ENCODE measurements around the gene STK32B. TPM values are rescaled to one million over a fixed set of nuclear protein-coding genes. Genes with fewer than 3 reads are reported as not detected.

The STK32B gene
- total RNA-seq, 2 experiments from 2014 or later = not detected

GRCh38 chr4:5029447-5029846 is 21.8 kb upstream of the STK32B start:
- H3K4me2 ChIP-seq (ENCODE audit: low read length) = no peak overlapping the region
- TF ChIP-seq EZH2phosphoT487 (IDR thresholded peaks at IDR 0.05; ENCODE audit: borderline replicate concordance, low read depth, low read length) (no peak), CTCF (conservative IDR thresholded peaks at IDR 0.05; ENCODE audit: low read length) (no peak)
- H3K9me3 ChIP-seq (ENCODE audit: low read length) = no peaks in the 10 kb centered on the region
- peaks cover 7% of the 10 kb centered on the region for H3K4me1 ChIP-seq (ENCODE audit: insufficient read depth, low read length, poor library complexity, severe bottlenecking)
- no peak for DNase-seq (ENCODE audit: low spot score)
- H3K27ac ChIP-seq (ENCODE audit: low read depth, low read length, poor library complexity, severe bottlenecking) = no peak overlapping the region
- H2AFZ ChIP-seq (ENCODE audit: low read length) = no peak overlapping the region
- POLR2A ChIA-PET = no interaction called here
- BruUV-seq (replicated peaks) = no TSS peak
- CTCF ChIA-PET (ENCODE audit: unreplicated experiment) = no interaction called here
- H4K20me1 ChIP-seq (ENCODE audit: insufficient read depth, low read length) = no peaks in the 10 kb centered on the region
- no peaks in the 10 kb centered on the region for H3K36me3 ChIP-seq (ENCODE audit: insufficient read depth, low read length)
- no peaks in the 10 kb centered on the region for H3K79me2 ChIP-seq (ENCODE audit: insufficient read depth, low read depth, low read length)
- intact Hi-C loops (cut with micrococcal nuclease; ENCODE audit: unreplicated experiment) = no loop called here
- no peak overlapping the region for H3K4me3 ChIP-seq (ENCODE audit: low read depth, low read length, poor library complexity, severe bottlenecking)
- H3K9me2 ChIP-seq (ENCODE audit: insufficient read depth, low read length) = no peaks in the 10 kb centered on the region

DNA sequence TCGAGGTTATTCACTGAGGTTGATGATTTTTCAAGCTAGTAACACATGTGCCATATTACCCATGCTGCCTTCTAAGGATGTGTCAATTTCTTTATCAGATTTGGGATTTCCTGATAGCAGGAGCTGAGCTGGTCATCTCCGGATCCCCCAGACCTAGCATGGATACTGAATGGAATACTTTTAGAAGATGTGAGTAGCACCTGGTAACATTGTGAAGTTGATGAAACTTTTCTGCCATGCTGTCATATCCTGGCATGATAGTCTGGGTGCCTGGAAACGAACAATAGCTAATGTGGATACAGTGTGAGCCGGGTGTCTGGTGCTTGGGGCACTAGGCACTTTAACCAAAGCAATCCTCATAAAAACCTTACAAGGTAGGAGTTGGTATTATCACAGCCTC is 21.1 kb upstream of the STK32B start:
- DNase-seq (ENCODE audit: low spot score) = no peak
- Histone ChIP-seq H3K4me1 (ENCODE audit: insufficient read depth, low read length, poor library complexity, severe bottlenecking) (peaks cover 7% of the 10 kb centered on the region), H3K36me3 (ENCODE audit: insufficient read depth, low read length) (no peaks in the 10 kb centered on the region), H4K20me1 (ENCODE audit: insufficient read depth, low read length) (no peaks in the 10 kb centered on the region), H3K4me2 (ENCODE audit: low read length) (no peak overlapping the region), H3K9me2 (ENCODE audit: insufficient read depth, low read length) (no peaks in the 10 kb centered on the region), H3K9me3 (ENCODE audit: low read length) (no peaks in the 10 kb centered on the region), H3K4me3 (ENCODE audit: low read depth, low read length, poor library complexity, severe bottlenecking) (no peak overlapping the region), H2AFZ (ENCODE audit: low read length) (no peak overlapping the region), H3K27ac (ENCODE audit: low read depth, low read length, poor library complexity, severe bottlenecking) (no peak overlapping the region), H3K79me2 (ENCODE audit: insufficient read depth, low read depth, low read length) (no peaks in the 10 kb centered on the region)
- ChIA-PET POLR2A (no interaction called here), CTCF (ENCODE audit: unreplicated experiment) (no interaction called here)
- intact Hi-C loops (cut with micrococcal nuclease; ENCODE audit: unreplicated experiment) = no loop called here
- no TSS peak for BruUV-seq (replicated peaks)
- no peak for TF ChIP-seq CTCF (conservative IDR thresholded peaks at IDR 0.05; ENCODE audit: low read length)

DNA sequence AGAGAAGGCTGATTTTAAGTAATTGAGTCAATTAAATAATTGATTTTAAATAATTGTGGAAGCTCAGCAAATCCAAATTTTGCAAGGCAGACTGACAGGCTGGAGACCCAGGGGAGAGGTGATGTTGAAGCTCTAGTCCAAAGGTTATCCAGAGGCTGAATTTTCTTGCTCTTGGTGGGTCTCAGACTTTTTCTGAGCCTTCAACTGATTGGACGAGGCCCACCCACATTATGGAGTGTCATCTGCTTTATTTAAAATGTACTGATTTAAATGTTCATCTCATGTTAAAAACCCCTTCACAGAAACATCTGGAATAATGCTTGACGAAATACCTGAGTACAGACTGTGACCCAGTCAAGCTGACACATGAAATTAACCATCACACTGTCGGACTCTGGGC is 20.4 kb upstream of the STK32B start:
- ChIA-PET POLR2A (no interaction called here), CTCF (ENCODE audit: unreplicated experiment) (no interaction called here)
- H3K4me2 ChIP-seq (ENCODE audit: low read length) = no peak overlapping the region
- H3K36me3 ChIP-seq (ENCODE audit: insufficient read depth, low read length) = no peaks in the 10 kb centered on the region
- peaks cover 9% of the 10 kb centered on the region for H3K4me1 ChIP-seq (ENCODE audit: insufficient read depth, low read length, poor library complexity, severe bottlenecking)
- no peak for DNase-seq (ENCODE audit: low spot score)
- H3K9me3 ChIP-seq (ENCODE audit: low read length) = no peaks in the 10 kb centered on the region
- H3K79me2 ChIP-seq (ENCODE audit: insufficient read depth, low read depth, low read length) = no peaks in the 10 kb centered on the region
- H3K27ac ChIP-seq (ENCODE audit: low read depth, low read length, poor library complexity, severe bottlenecking) = no peak overlapping the region
- H3K9me2 ChIP-seq (ENCODE audit: insufficient read depth, low read length) = no peaks in the 10 kb centered on the region
- intact Hi-C loops (cut with micrococcal nuclease; ENCODE audit: unreplicated experiment) = no loop called here
- H4K20me1 ChIP-seq (ENCODE audit: insufficient read depth, low read length) = no peaks in the 10 kb centered on the region
- TF ChIP-seq EZH2phosphoT487 (IDR thresholded peaks at IDR 0.05; ENCODE audit: borderline replicate concordance, low read depth, low read length) (no peak), CTCF (conservative IDR thresholded peaks at IDR 0.05; ENCODE audit: low read length) (no peak)
- H2AFZ ChIP-seq (ENCODE audit: low read length) = no peak overlapping the region
- no peak overlapping the region for H3K4me3 ChIP-seq (ENCODE audit: low read depth, low read length, poor library complexity, severe bottlenecking)
- BruUV-seq (replicated peaks) = no TSS peak
